Measurements from ENCODE around the gene PER1. TPM values are rescaled to one million over a fixed set of nuclear protein-coding genes. Genes with fewer than 3 reads are reported as not detected.

The PER1 gene
- total and polyA plus RNA-seq, 7 donors, result 48.9 to 278 (median 145) TPM

DNA sequence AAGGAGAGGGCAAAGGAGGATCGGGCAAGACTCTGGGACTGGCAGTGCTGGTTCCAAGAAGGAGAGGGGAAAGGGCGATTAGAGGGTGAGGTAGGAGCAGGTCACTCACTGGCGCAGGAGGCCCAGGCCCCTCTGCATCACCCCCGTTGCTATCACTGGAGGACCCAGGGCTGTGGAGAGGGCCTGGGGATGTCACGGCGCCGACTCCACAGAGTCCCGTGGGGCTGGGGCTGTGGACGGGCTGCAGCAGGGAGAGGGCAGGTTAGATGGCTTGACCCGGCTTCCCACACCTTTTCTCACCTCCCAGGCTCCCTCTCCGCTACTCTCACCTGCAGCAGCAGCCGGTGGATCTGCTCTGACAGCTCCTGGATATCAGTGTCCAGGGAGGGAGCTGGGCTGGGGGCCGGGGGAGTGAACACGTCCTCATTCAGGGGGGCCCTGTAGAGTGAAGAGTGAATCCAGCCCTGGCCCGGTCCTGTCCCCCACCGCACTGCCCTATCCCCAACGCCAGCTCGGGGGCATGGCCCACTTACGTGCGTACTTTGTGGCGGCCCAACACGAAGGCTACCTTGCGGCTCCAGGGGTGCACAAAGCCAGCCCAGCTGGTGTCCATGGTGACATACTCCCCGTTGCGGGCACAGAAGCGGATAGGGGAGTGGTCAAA lies 4.9 kb downstream of the PER1 start:
- DNase-seq, result peak; percentile 6 to 59

DNA sequence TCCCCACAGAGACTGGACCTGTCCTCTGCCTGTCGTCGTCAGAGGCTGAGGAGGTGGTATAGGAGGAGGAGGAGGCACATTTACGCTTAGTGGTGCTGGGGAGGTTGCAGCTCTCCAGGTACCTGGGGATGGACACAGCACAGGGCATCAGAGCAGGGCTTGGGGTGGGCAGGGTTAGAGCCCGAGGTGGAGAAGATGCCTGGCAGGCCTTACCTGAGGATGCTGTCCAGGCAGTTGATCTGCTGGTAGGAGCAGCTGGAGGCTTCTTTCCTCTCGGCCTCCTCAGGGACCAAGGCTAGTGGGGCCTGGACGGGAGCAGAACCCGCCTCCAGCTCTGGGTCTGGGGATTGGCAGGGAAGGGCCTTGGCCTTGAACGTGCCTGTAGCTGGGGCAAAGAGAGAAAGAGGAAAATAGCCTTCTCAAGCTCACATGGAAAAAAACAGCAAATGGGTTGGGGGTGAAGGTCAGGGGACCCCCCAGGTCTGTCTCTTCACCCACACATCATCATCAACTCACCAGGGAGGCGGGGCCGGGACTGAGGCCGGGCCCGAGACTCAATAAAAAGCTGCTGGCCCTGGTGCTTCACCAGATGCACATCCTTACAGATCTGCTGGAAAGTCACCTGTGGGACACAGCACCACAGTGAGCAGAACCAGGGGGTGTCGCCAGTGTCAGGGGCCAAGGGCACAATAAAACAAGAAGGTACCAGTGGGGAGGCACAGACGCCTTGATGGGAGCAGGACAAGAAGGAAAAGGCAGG lies 5.6 kb downstream of the PER1 start:
- peaks cover 43% of the 10 kb centered on the region for H3K4me1 ChIP-seq
- H3K9me3 ChIP-seq, result no peaks in the 10 kb centered on the region
- H3K36me3 ChIP-seq (ENCODE audit: insufficient read depth in 1 of 2, low read depth in 1 of 2), result peaks cover 31 to 93% of the 10 kb centered on the region in 2 donors
- no peak overlapping the region for H3K4me3 ChIP-seq
- peak overlapping the region; percentile 100 for H3K27ac ChIP-seq
- TF ChIP-seq, protein P1, sequence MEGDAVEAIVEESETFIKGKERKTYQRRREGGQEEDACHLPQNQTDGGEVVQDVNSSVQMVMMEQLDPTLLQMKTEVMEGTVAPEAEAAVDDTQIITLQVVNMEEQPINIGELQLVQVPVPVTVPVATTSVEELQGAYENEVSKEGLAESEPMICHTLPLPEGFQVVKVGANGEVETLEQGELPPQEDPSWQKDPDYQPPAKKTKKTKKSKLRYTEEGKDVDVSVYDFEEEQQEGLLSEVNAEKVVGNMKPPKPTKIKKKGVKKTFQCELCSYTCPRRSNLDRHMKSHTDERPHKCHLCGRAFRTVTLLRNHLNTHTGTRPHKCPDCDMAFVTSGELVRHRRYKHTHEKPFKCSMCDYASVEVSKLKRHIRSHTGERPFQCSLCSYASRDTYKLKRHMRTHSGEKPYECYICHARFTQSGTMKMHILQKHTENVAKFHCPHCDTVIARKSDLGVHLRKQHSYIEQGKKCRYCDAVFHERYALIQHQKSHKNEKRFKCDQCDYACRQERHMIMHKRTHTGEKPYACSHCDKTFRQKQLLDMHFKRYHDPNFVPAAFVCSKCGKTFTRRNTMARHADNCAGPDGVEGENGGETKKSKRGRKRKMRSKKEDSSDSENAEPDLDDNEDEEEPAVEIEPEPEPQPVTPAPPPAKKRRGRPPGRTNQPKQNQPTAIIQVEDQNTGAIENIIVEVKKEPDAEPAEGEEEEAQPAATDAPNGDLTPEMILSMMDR (IDR thresholded peaks at IDR 0.05), result no peak
- no peak for ATAC-seq
- intact Hi-C loops (cut with DNase I), result loop anchor here in 1 of 2 donors (10.0 kb wide), 1 partner anchor 902 kb away; the partner anchor contains the start of gene GABARAP
- H3K27me3 ChIP-seq (ENCODE audit: insufficient read depth in 3 of 3, low read length in 2 of 3), result no peaks in the 10 kb centered on the region
- WGBS, 3 donors, result 86 to 90% (median 86%) methylated on average over 14 of the region's 14 CpGs
- peak in 1 of 2 donors; percentile 12 for DNase-seq

More for the DNA sequence above, 4.9 kb downstream of the PER1 start:
- 81 to 89% (median 81%) methylated on average over 26 of the region's 26 CpGs for WGBS, 3 donors
- no peak overlapping the region for H3K4me3 ChIP-seq
- TF ChIP-seq, protein P1 (IDR thresholded peaks at IDR 0.05), result no peak
- H3K36me3 ChIP-seq (ENCODE audit: insufficient read depth in 1 of 2, low read depth in 1 of 2), result peaks cover 30 to 86% of the 10 kb centered on the region in 2 donors
- intact Hi-C loops (cut with DNase I), result loop anchor here in 1 of 2 donors (10.0 kb wide), 1 partner anchor 902 kb away; the partner anchor contains the start of gene GABARAP
- H3K9me3 ChIP-seq, result no peaks in the 10 kb centered on the region
- peak overlapping the region; percentile 100 for H3K27ac ChIP-seq
- ATAC-seq, result no peak
- H3K27me3 ChIP-seq (ENCODE audit: insufficient read depth in 3 of 3, low read length in 2 of 3), result no peaks in the 10 kb centered on the region
- H3K4me1 ChIP-seq, result peaks cover 37% of the 10 kb centered on the region

DNA sequence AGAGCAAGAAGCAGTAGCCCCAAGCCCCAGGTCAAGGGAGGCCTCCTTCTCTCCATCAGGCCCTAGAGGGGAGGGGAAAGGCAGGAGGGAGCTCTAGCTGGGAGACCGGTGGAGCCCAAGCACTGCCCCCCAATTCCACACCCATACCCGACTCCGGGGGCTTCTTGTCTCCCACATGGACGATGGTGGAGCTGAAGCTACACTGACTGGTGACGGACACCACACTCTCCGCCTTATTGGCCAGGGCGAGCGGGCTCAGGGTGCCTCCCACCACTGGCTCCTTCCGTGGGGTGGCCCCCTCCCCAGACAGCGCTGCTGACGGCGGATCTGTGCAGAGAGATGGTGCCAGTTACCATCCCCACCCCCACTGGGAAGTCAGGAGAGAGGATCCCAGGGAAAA lies 6.4 kb downstream of the PER1 start:
- intact Hi-C loops (cut with DNase I), result loop anchor here in 1 of 2 donors (10.0 kb wide), 1 partner anchor 901 kb away; the partner anchor contains the start of gene GABARAP
- Histone ChIP-seq H3K4me3 (no peak overlapping the region), H3K9me3 (no peaks in the 10 kb centered on the region), H3K36me3 (ENCODE audit: insufficient read depth in 1 of 2, low read depth in 1 of 2) (peaks cover 31 to 100% of the 10 kb centered on the region in 2 donors), H3K27me3 (ENCODE audit: insufficient read depth in 3 of 3, low read length in 2 of 3) (no peaks in the 10 kb centered on the region), H3K4me1 (peaks cover 42% of the 10 kb centered on the region), H3K27ac (peak overlapping the region; percentile 100)
- 84 to 95% (median 86%) methylated on average over 12 of the region's 12 CpGs for WGBS, 3 donors
- TF ChIP-seq, protein P1 (IDR thresholded peaks at IDR 0.05), result no peak
- DNase-seq, result peak; percentile 16 to 57
- ATAC-seq, result no peak

DNA sequence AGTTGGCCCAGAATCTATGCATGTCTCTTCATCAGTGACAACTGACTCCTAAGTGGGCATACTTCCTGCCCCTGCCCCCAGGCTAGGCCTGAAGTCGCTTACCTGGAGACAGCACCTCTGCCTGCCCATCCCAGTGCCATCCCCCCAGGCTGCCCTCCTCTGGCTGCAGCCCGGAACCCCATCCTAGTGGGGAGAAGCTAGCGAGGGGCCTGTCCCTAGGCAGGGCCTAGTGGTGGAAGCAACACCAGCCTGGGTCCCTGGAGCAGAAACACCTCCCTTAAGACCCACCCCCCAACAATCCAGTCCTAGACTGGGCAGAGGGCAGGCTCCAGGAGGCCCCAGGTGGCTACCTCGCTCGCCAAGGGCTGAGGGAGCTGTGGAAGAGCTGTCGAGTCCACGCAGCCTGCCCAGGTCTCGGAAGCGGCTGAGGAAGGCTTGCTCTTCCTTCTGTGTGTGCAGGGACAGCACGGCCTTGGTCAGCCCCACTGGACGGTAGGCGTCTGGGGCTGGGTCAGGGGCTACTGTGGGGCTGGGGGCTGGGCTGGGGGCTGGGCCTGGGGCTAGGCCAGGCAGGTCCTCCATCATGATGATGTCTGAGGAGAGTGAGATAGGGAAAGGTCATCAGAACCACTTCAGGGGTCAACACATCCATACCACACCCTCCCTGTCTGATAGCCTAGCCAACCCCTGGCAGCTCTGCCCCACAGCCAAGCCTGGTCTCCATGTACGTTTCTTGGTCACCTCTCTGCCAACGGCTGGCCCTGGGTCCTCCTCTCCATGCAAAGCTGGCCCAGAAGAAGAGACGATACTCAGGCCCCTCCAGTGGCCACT lies 7.6 kb downstream of the PER1 start:
- no peaks in the 10 kb centered on the region for H3K9me3 ChIP-seq
- H3K27me3 ChIP-seq (ENCODE audit: insufficient read depth in 3 of 3, low read length in 2 of 3), result no peaks in the 10 kb centered on the region
- no peak overlapping the region for H3K27ac ChIP-seq
- ATAC-seq (peak in 1 of 4 donors; percentile 3), DNase-seq (no peak)
- H3K36me3 ChIP-seq (ENCODE audit: insufficient read depth in 1 of 2, low read depth in 1 of 2), result peaks cover 31 to 100% of the 10 kb centered on the region in 2 donors
- H3K4me1 ChIP-seq, result peaks cover 41% of the 10 kb centered on the region
- TF ChIP-seq, protein P1 (IDR thresholded peaks at IDR 0.05), result no peak
- whole genome bisulfite sequencing, 3 donors, result 76 to 81% (median 79%) methylated on average over 15 of the region's 15 CpGs
- no peak overlapping the region for H3K4me3 ChIP-seq
- intact Hi-C loops (cut with DNase I), result loop anchor here in 1 of 2 donors (10.0 kb wide), 1 partner anchor 900 kb away; the partner anchor contains the start of gene GABARAP
